ENCODE data around the gene MROH8. TPM values are rescaled to one million over a fixed set of nuclear protein-coding genes. Genes with fewer than 3 reads are reported as not detected.
"Not testable (repeated sequence)": the region's sequence is repeated elsewhere in the genome, so short reads cannot be mapped to it uniquely, and the experiment has no call there.

Gene MROH8
- total RNA-seq, 2 experiments from 2014 or later, result 2.0 to 2.5 TPM

DNA sequence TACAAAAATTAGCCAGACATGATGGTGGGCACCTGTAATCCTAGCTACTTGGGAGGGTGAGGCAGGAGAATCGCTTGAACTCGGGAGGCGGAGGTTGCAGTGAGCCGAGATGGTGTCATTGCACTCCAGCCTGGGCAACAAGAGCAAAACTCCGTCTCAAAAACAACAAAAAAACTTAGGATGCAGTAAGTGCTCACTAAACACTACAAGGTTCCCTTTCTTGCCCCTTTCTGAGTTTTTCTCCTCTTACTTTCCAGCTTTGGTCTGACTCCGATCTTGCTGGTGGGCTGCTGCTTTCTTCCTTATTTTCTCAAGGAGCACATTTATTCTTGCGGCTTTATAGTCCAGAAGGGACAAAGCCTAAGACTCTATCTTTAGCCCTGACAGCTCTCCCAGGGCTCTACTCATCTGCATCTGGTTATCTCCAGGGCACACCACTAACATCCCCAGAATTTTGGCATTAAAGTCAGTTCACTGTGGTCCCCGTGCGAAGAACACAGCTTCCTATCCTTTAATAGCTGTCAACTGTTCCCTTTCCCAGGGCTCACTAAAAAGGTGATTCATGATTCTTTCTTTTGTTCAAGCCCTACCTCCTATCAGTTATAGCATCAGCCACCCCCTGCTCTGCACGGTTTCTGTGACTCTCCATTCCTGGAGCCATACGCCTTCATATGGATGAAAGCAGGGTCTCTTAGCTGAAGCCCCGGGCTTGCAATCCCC is 17.4 kb downstream of the MROH8 start:
- no peaks in the 10 kb centered on the region for H3K9me3 Mint-ChIP-seq
- ATAC-seq (ENCODE audit: low read depth) (no peak), DNase-seq (no peak)
- peaks cover 9% of the 10 kb centered on the region for H3K27me3 Mint-ChIP-seq
- no peak overlapping the region for H3K27ac Mint-ChIP-seq
- no peaks in the 10 kb centered on the region for H3K4me1 Mint-ChIP-seq
- POLR2A ChIA-PET, result interaction anchor here (1.0 kb wide), 1 partner anchor 67 kb away, joined by 3 read pairs; the partner anchor contains the start of gene RBL1
- H3K36me3 Mint-ChIP-seq, result no peaks in the 10 kb centered on the region
- H3K4me3 Mint-ChIP-seq, result no peak overlapping the region

DNA sequence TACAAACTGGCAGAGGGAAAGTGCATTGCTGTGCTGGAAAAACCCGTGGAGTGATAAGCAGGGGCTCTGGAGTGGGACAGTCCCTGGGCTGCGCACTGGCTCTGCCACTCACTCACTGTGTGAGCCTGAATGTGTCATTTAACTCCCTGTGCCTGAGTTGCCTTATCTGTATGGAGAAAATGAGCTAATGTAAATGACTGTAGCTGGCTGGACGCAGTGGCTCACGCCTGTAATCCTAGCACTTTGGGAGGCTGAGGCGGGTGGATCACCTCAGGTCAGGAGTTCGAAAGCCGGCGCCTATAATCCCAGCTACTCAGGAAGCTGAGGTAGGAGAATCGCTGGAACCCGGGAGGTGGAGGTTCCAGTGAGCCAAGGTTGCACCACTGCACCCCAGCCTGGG is 18.7 kb downstream of the MROH8 start:
- H3K4me1 Mint-ChIP-seq, result no peaks in the 10 kb centered on the region
- H3K36me3 Mint-ChIP-seq, result no peaks in the 10 kb centered on the region
- DNase-seq (no peak), ATAC-seq (ENCODE audit: low read depth) (no peak)
- POLR2A ChIA-PET, result no interaction called here
- H3K27me3 Mint-ChIP-seq, result peaks cover 9% of the 10 kb centered on the region
- no peaks in the 10 kb centered on the region for H3K9me3 Mint-ChIP-seq
- H3K27ac Mint-ChIP-seq, result no peak overlapping the region
- H3K4me3 Mint-ChIP-seq, result no peak overlapping the region

DNA sequence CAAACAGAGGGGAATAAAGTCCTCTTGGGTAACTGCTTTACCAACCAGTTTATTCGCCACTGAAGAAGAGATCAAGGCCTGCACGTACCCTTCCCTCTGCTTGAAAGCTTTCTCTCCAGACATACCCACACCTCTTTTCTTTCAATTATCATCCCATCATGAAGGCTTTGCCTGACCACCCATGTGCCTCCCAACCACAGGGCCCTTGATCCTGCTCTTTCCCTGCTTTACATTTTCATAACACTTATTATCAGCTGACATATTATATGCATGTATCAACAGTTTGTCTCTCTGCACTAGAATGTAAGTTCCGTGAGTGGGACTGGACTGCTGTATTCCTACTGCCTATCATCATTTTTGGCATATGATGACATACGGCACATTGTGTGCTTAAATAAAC is 21.1 kb downstream of the MROH8 start:
- H3K27ac Mint-ChIP-seq, result no peak overlapping the region
- ATAC-seq (ENCODE audit: low read depth) (no peak), DNase-seq (no peak)
- no peak overlapping the region for H3K4me3 Mint-ChIP-seq
- H3K27me3 Mint-ChIP-seq, result peaks cover 4% of the 10 kb centered on the region
- no peaks in the 10 kb centered on the region for H3K9me3 Mint-ChIP-seq
- H3K36me3 Mint-ChIP-seq, result no peaks in the 10 kb centered on the region
- no peaks in the 10 kb centered on the region for H3K4me1 Mint-ChIP-seq
- POLR2A ChIA-PET, result no interaction called here

DNA sequence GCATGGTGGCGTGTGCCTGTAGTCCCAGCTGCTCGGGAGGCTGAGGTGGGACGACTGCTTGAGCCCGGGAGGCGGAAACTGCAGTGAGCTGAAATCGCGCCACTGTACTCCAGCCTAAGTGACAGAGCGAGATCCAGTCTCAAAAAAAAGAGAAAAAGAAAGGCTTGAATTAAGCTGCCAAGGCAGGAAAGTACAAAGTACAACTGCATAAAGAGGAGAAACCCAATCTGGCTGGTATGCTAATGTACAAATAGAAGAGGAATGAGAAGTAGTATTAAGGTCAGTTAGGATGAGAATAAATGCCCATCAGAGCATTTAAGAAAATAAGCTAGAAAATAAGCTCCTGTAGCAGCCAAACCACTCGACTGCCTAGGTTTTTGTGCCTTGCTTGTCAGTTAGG is 23.4 kb downstream of the MROH8 start:
- POLR2A ChIA-PET, result no interaction called here
- H3K4me1 Mint-ChIP-seq, result no peaks in the 10 kb centered on the region
- peaks cover 3% of the 10 kb centered on the region for H3K27me3 Mint-ChIP-seq

DNA sequence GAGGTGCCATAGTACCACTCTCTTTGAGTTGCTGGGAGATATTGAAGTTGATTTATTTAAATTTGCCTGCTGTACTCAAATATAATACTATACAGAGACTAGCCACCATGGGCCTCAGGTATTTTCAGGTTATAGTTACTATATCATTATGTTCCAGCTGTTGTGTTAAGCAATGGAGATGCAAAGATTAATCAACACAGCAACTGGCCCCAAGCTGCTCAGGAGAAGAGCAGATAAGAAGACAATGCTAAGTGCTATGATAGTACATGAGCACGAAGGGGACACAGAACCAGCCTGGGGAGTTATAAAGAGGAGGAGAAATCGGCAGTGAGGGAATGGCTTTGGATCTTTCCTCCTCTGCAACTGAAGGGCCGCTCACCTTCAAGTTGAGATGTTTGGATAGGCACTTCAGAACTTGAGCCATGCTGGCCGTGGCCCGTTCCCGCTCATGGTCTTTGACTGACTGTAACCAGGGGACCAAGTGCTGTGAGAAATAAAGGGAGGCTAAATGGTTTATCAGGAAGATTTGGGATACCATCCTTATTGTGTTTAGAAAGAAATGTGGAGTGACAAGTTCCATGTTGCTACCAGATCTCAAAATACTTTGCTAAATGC is 24.6 kb downstream of the MROH8 start:
- peaks cover 3% of the 10 kb centered on the region for H3K27me3 Mint-ChIP-seq
- POLR2A ChIA-PET, result no interaction called here
- no peak for ATAC-seq (ENCODE audit: low read depth)

More for the DNA sequence above, 23.4 kb downstream of the MROH8 start:
- no peaks in the 10 kb centered on the region for H3K9me3 Mint-ChIP-seq
- no peak overlapping the region for H3K27ac Mint-ChIP-seq
- ATAC-seq (ENCODE audit: low read depth) (no peak), DNase-seq (no peak)
- H3K36me3 Mint-ChIP-seq, result no peaks in the 10 kb centered on the region
- H3K4me3 Mint-ChIP-seq, result no peak overlapping the region

DNA sequence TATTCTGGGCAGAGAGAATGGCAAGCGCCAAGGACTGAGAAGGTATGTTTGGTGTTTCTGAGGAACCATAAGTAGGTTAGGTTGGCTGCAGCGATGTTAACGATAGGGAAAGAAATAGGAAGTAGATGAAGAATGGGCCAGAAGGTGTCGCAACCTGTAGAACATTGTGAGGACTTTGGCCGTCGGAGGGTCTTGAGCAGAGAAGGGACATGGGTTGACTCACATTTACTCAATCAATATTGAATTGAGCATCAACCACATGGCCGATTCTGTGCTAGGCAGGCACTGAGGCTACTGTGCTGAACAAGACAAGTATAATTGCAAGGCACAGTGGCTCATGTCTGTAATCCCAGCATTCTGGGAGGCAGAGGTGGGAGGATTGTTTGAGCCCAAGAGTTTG is 27.1 kb downstream of the MROH8 start:
- no peaks in the 10 kb centered on the region for H3K4me1 Mint-ChIP-seq
- POLR2A ChIA-PET, result no interaction called here
- no peak overlapping the region for H3K27ac Mint-ChIP-seq
- DNase-seq (no peak), ATAC-seq (ENCODE audit: low read depth) (no peak)
- no peaks in the 10 kb centered on the region for H3K27me3 Mint-ChIP-seq
- H3K4me3 Mint-ChIP-seq, result no peak overlapping the region
- no peaks in the 10 kb centered on the region for H3K36me3 Mint-ChIP-seq
- no peaks in the 10 kb centered on the region for H3K9me3 Mint-ChIP-seq

More for the DNA sequence above, 24.6 kb downstream of the MROH8 start:
- no peaks in the 10 kb centered on the region for H3K4me1 Mint-ChIP-seq
- no peaks in the 10 kb centered on the region for H3K9me3 Mint-ChIP-seq
- no peak overlapping the region for H3K4me3 Mint-ChIP-seq
- DNase-seq, result no peak
- no peaks in the 10 kb centered on the region for H3K36me3 Mint-ChIP-seq
- H3K27ac Mint-ChIP-seq, result no peak overlapping the region

DNA sequence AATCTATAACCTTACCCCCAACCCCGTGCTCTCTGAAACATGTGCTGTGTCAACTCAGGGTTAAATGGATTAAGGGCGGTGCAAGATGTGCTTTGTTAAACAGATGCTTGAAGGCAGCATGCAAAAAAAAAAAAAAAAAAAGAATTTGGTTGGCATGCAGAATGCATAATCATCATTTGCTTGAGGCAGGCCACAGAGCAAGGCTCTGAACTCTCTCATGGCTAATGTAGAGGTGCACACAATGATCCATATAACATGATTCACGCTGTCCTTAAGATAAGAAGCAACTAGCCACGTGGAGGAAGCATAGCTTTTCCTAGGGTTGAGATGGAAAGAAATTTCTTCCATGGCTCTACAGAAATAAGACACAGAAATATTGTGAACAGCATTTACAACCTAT is 27.8 kb downstream of the MROH8 start:
- POLR2A ChIA-PET, result no interaction called here
- ATAC-seq (ENCODE audit: low read depth), result no peak
- DNase-seq, result no peak
- Mint-ChIP-seq H3K4me1 (no peaks in the 10 kb centered on the region), H3K36me3 (no peaks in the 10 kb centered on the region), H3K27ac (no peak overlapping the region), H3K4me3 (no peak overlapping the region), H3K27me3 (no peaks in the 10 kb centered on the region), H3K9me3 (no peaks in the 10 kb centered on the region)

DNA sequence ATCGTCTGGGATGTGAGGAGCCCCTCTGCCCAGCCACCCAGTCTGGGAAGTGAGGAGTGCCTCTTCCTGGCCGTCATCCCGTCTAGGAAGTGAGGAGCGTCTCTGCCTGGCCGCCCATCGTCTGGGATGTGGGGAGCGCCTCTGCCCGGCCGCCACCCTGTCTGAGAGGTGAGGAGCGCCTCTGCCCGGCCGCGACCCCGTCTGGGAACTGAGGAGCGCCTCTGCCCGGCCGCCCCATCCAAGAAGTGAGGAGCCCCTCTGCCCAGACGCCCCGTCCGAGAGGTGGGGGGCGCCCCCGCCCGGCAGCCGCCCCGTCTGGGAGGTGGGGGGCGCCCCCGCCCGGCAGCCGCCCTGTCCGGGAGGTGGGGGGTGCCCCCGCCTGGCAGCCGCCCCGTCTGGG is 28.5 kb downstream of the MROH8 start:
- H3K9me3 Mint-ChIP-seq, result not testable (repeated sequence)

DNA sequence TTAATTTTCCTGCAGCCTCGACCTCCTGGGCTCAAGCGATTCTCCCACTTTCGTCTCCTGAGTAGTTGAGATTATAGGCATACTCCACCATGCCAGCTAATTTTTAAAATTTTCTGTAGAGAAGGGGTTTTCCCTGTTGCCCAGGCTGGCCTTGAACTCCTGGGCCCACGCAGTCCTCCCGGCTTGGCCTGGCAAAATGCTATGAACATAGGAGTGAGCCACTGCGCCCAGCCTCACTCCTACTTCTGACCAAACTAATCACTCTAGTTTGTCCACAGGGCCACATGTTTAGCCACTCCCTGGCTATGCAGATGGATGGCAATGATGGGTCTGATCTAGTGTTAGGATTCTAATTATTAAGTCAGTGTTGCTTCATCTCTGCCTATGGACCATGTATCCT is 32.1 kb downstream of the MROH8 start:
- Mint-ChIP-seq H3K4me1 (no peaks in the 10 kb centered on the region), H3K9me3 (no peaks in the 10 kb centered on the region), H3K36me3 (no peaks in the 10 kb centered on the region), H3K4me3 (no peak overlapping the region), H3K27me3 (no peaks in the 10 kb centered on the region), H3K27ac (no peak overlapping the region)
- no peak for ATAC-seq (ENCODE audit: low read depth)
- POLR2A ChIA-PET, result no interaction called here
- DNase-seq, result no peak

More for the DNA sequence above, 28.5 kb downstream of the MROH8 start:
- H3K36me3 Mint-ChIP-seq; ATAC-seq (ENCODE audit: low read depth); H3K27ac Mint-ChIP-seq; POLR2A ChIA-PET; DNase-seq; H3K27me3 Mint-ChIP-seq; H3K4me3 Mint-ChIP-seq; H3K4me1 Mint-ChIP-seq: not testable (repeated sequence)

DNA sequence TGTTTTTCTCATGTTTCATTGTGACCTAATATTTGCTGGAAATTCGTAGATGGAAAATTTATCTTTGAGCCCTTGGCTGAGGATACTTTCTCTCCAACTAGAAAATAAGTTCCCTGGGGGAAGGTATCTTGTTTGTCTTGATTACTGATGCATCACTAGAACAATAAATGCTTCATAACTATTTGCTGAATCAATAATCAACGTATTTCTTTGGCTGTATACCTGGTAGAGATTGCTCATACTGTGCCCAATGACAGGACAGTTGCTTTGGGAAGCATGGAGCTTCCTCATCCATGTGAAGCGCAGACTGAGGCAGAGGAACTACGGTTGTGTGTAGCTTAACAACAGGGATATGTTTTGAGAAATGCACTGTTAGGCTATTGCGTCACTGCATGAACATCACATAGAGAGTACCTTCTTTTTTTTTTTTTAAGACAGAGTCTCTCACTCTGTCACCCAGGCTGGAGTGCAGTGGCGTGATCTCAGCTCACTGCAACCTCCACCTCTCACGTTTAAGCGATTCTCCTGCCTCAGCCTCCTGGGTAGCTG is 34.4 kb downstream of the MROH8 start:
- no peaks in the 10 kb centered on the region for H3K27me3 Mint-ChIP-seq
- no peak overlapping the region for H3K27ac Mint-ChIP-seq
- POLR2A ChIA-PET, result no interaction called here
- no peak overlapping the region for H3K4me3 Mint-ChIP-seq
- DNase-seq, result no peak
- H3K36me3 Mint-ChIP-seq, result no peaks in the 10 kb centered on the region
- H3K4me1 Mint-ChIP-seq, result no peaks in the 10 kb centered on the region
- no peaks in the 10 kb centered on the region for H3K9me3 Mint-ChIP-seq
- no peak for ATAC-seq (ENCODE audit: low read depth)

DNA sequence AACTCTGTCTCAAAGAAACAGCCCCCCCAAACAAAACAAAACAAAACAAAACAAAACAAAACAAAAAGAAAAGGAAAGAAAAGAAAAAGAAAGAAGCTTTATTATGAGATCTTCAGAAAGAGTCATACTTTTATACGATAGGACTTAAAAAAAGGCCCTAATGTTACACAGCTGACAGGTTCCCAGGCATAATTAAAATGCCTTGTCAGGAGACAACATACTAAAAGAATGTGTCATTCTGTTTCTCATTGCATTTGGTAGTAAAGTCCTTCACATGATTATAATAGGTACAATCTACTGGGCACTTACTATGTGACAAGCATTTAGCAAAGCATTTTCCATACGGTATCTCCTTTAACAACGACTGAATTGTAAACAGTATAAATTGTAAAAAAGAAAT is 36.6 kb downstream of the MROH8 start:
- no peak for DNase-seq
- no peaks in the 10 kb centered on the region for H3K9me3 Mint-ChIP-seq
- H3K4me3 Mint-ChIP-seq, result no peak overlapping the region
- H3K4me1 Mint-ChIP-seq, result no peaks in the 10 kb centered on the region
- H3K27me3 Mint-ChIP-seq, result no peaks in the 10 kb centered on the region
- POLR2A ChIA-PET, result no interaction called here
- ATAC-seq (ENCODE audit: low read depth), result no peak
- no peak overlapping the region for H3K27ac Mint-ChIP-seq
- H3K36me3 Mint-ChIP-seq, result no peaks in the 10 kb centered on the region

DNA sequence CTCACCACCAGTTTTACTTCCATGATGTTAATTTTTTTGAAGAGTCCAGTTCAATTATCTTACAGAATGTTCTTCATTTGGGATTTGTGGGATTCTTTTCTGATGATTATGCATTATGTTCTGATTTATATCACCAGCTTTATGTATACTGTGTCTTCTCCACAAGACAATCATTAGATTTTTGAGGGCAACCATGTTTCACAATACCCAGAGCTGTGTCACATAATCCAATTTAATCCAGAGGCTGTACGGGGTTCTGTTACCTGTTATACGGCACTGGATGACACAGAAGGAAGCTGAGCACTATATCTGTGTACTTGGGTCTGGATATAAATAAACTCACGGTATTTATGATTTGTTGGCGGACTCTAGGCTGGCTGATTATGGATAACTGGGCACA is 41.8 kb downstream of the MROH8 start:
- POLR2A ChIA-PET, result no interaction called here
- Mint-ChIP-seq H3K4me3 (no peak overlapping the region), H3K36me3 (no peaks in the 10 kb centered on the region), H3K27ac (no peak overlapping the region), H3K9me3 (no peaks in the 10 kb centered on the region), H3K27me3 (no peaks in the 10 kb centered on the region), H3K4me1 (no peaks in the 10 kb centered on the region)
- ATAC-seq (ENCODE audit: low read depth) (no peak), DNase-seq (no peak)

DNA sequence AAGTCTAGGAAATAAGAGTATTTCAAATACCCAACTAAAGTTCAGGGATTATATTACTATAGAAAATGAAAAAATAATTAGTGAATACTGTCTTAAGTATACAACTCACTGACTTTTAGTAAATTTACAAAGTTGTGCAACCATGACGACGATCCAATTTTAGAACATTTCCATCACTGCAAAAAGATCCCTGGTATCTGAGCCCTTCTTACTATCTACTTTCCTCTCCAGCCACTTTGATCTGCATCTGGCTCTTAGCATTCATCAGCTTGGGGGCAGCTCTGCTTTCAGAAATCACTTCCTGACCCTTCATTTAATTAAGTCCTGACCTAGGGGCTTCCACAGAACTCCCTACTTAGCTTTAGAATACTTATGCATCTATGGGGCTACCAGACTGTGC is 45.4 kb downstream of the MROH8 start:
- Mint-ChIP-seq H3K27ac (no peak overlapping the region), H3K27me3 (no peaks in the 10 kb centered on the region), H3K4me3 (no peak overlapping the region), H3K4me1 (peaks cover 2% of the 10 kb centered on the region), H3K36me3 (no peaks in the 10 kb centered on the region), H3K9me3 (no peaks in the 10 kb centered on the region)
- POLR2A ChIA-PET, result interaction anchor here (0.6 kb wide), 1 partner anchor 1170 kb away, joined by 3 read pairs; no protein-coding TSS in a partner anchor
- ATAC-seq (ENCODE audit: low read depth) (no peak), DNase-seq (no peak)

DNA sequence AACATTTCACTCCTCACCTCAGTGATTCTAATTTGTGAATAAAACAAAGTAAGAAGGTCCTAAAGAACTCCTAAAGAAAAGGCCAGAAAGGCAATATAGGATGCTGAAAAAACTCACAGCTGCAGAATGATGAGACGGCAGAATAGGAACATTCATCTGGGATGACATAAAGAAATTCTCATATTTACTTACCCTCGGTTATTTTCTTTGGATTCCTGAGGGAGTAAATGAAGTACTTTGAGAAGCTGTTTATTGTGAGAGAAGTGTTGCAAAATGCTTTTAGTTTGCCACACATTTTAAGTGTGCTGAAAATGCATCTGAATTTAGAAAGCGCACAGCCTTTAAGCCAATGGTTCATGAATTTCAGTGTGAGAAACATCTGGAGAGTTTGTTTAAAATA is 47.9 kb downstream of the MROH8 start:
- H3K4me1 Mint-ChIP-seq, result peaks cover 2% of the 10 kb centered on the region
- H3K9me3 Mint-ChIP-seq, result no peaks in the 10 kb centered on the region

More for the DNA sequence above, 47.9 kb downstream of the MROH8 start:
- POLR2A ChIA-PET, result no interaction called here
- ATAC-seq (ENCODE audit: low read depth), result no peak
- Mint-ChIP-seq H3K27me3 (no peaks in the 10 kb centered on the region), H3K27ac (no peak overlapping the region), H3K4me3 (no peak overlapping the region), H3K36me3 (no peaks in the 10 kb centered on the region)
- no peak for DNase-seq
